CD4-positive, alpha-beta T cell treated with Interleukin-6 for 4 hours (primary cell): ENCODE results near the gene PDE4DIP.
"Not testable (repeated sequence)": the region's sequence is repeated elsewhere in the genome, so short reads cannot be mapped to it uniquely, and the experiment has no call there.

Experiments used
- DNase-seq: peaks from one replicate; pipeline ENCODE4 v3.0.0-alpha.2; 2020; ENCODE audit warnings: mixed read lengths

PDE4DIP gene

GRCh38 chr1:148977785-148978184 is 133.6 kb downstream of the PDE4DIP start:
- DNase-seq, result not testable (repeated sequence)

- not testable (repeated sequence) for DNase-seq
These were observed 145.2 kb downstream of the PDE4DIP start for GRCh38 chr1:148989378-148989777.

GRCh38 chr1:148990233-148990788 is 146.1 kb downstream of the PDE4DIP start:
- not testable (repeated sequence) for DNase-seq

- DNase-seq, result not testable (repeated sequence)
These were observed 147.6 kb downstream of the PDE4DIP start for GRCh38 chr1:148991818-148992217.

GRCh38 chr1:148992364-148992763 is 148.1 kb downstream of the PDE4DIP start:
- not testable (repeated sequence) for DNase-seq

- DNase-seq, result not testable (repeated sequence)
These were observed 152.4 kb downstream of the PDE4DIP start for GRCh38 chr1:148996449-148997224.

- DNase-seq, result not testable (repeated sequence)
These were observed 153.2 kb downstream of the PDE4DIP start for GRCh38 chr1:148997405-148997804.

GRCh38 chr1:149002664-149003063 is 158.4 kb downstream of the PDE4DIP start:
- DNase-seq, result not testable (repeated sequence)

GRCh38 chr1:149008326-149008725 is 164.1 kb downstream of the PDE4DIP start:
- not testable (repeated sequence) for DNase-seq

GRCh38 chr1:149008769-149009168 is 164.5 kb downstream of the PDE4DIP start:
- not testable (repeated sequence) for DNase-seq

- not testable (repeated sequence) for DNase-seq
These were observed 165.5 kb downstream of the PDE4DIP start for GRCh38 chr1:149009761-149010160.

GRCh38 chr1:149012599-149012998 is 168.4 kb downstream of the PDE4DIP start:
- DNase-seq, result not testable (repeated sequence)

- not testable (repeated sequence) for DNase-seq
These were observed 169.3 kb downstream of the PDE4DIP start for GRCh38 chr1:149013513-149013912.

- not testable (repeated sequence) for DNase-seq
These were observed 171.3 kb downstream of the PDE4DIP start for GRCh38 chr1:149015522-149015921.

GRCh38 chr1:149016626-149017025 is 172.4 kb downstream of the PDE4DIP start:
- not testable (repeated sequence) for DNase-seq

GRCh38 chr1:149018577-149018976 is 174.3 kb downstream of the PDE4DIP start:
- not testable (repeated sequence) for DNase-seq

GRCh38 chr1:149024327-149024726 is 180.1 kb downstream of the PDE4DIP start:
- not testable (repeated sequence) for DNase-seq

- DNase-seq, result not testable (repeated sequence)
These were observed 189.7 kb downstream of the PDE4DIP start for GRCh38 chr1:149033916-149034315.

GRCh38 chr1:149043056-149043455 is 198.8 kb downstream of the PDE4DIP start:
- not testable (repeated sequence) for DNase-seq

GRCh38 chr1:149064611-149065010 is 220.4 kb downstream of the PDE4DIP start:
- not testable (repeated sequence) for DNase-seq

- not testable (repeated sequence) for DNase-seq
These were observed 231.4 kb downstream of the PDE4DIP start for GRCh38 chr1:149075505-149076127.
